DMS53 treated with DMSO at 0.1 percent for 48 hours (cell line): ENCODE data around the gene COL8A1.

Experiments
- DNase-seq: peaks from one replicate; lab custom pipeline; 2025; ENCODE audit not compliant: unreplicated experiment; lab: John Stamatoyannopoulos, UW

Gene COL8A1

DNA sequence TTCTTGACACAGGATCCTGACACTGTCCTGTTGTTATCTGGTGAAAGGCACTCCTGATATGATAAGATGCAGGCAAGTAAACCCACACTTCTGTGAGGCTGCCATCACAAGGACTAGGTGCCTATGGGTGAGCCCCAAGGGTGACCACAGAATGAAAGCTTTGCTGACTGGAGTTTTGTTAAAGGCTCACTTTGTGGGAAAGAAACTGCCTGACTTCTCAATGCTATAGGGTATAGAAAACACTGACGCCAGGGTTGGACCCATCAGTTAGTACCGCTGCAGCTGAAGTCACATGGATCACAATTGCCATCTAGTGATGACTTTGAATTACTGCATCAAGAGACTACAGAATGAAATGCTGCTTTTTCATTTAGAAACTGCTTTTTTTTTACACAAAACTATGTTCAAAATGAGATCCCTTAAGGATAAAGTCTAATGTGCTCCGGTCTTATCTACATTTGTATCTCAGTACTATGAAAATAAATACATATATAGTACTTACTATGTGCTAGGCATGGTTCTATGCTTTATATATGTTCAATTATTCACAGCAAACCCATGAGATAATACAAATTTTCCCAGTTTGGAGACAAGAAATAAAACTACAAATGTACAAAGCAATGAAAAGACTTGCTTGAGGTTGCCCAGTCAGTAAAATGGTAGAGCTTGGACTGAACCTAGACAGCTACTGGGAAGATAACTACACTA is 115.0 kb downstream of the COL8A1 start:
- peak; percentile 56 for DNase-seq

GRCh38 chr3:99755831-99756230 is 117.4 kb downstream of the COL8A1 start:
- no peak for DNase-seq

GRCh38 chr3:99757966-99758365 is 119.6 kb downstream of the COL8A1 start:
- no peak for DNase-seq

- no peak for DNase-seq
These were observed 120.2 kb downstream of the COL8A1 start for GRCh38 chr3:99758502-99759177.

- DNase-seq, result no peak
These were observed 121.6 kb downstream of the COL8A1 start for GRCh38 chr3:99760031-99760430.

GRCh38 chr3:99760629-99761028 is 122.2 kb downstream of the COL8A1 start:
- DNase-seq, result no peak

GRCh38 chr3:99761415-99762165 is 123.2 kb downstream of the COL8A1 start:
- DNase-seq, result no peak

DNA sequence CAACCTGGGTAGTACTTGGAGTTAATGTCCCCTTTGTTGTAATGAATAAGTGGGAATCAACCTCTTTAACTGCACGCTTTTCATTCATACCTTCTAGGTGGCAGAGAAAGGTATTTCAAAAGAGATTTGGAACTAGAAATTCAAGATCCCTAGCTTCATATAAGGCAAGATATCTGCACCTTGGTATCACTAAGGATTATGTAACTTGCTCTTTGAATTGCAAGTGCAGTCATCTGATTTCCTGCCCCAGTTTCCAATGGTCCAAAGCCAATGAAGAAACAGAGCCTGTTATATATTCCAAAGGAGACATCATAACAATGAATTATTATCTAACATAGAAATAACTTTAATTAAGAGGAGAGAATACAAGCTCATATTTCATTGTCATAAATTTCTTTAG is 124.5 kb downstream of the COL8A1 start:
- DNase-seq, result no peak

DNA sequence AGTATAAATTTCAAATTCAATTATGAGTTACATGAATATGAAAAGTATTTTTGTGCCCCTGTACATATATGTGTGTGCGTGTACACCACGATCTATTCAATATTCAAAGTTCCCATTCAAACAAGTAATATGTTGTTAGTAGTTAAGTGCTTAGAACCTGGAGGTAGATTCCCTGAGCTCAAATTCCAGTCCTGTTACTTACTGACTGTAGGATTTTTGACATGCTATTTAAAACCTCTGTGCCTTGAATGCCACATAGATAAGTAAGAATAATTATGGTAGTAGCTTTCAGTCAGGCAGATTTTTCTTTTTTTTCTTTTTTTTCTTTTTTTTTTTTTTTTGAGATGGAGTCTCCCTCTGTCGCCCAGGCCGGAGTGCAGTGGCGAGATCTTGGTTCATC is 126.0 kb downstream of the COL8A1 start:
- no peak for DNase-seq

GRCh38 chr3:99765042-99765942 is 126.9 kb downstream of the COL8A1 start:
- DNase-seq, result no peak

DNA sequence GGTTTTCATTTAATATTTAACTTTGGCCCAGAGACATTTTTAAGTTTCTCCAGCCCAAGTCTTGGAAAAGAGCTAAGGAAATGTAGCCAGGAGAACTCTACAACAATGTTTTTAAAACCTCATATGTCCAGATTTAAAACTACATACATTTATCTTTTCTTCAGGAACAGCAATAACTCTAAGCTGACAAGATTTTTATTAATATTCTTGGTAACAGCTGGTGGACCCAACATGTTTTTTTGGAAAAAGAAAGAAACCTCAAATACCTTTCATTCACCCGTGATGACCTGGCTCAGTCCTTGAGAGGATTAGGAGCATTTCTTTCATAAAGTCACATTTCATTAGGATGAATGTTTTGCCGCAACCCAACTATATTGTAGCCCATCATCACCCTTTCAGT is 128.9 kb downstream of the COL8A1 start:
- no peak for DNase-seq

DNA sequence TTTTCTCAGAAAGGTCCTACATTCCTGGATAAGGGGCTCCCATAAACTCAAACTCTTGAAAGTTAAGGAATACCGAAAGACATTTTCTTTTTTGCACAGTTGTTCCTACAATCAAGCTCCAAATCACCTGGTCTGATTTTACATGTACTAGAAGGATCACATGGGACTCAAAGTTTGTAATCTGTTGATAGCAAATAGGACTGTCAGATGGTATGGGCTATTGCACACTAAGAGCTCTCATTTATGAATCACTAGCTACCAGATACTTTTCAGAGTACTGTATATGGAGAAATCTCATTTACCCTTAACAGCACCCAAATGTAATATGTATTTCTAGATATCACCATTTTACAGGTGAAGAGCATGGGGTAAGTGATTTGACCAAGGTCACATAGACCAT is 129.7 kb downstream of the COL8A1 start:
- DNase-seq, result no peak

- DNase-seq, result no peak
These were observed 130.6 kb downstream of the COL8A1 start for GRCh38 chr3:99768808-99769501.

DNA sequence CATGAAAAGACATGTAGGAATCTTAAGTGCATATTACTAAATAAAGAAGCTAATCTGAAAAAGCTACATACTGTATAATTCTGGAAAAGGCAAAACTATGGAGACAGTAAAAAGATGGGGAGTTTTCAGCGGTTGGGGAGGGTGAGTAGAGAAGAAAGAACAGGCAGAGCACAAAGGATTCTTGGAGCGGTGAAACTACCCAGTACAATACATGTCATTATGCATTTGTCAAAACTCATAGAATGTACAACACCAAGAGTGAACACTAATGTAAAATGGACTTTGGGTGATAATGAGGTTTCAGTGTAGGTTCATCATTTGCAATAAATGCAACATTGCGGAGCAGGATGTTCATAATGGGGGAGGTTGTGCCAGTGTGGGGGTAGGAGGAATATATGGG is 133.8 kb downstream of the COL8A1 start:
- no peak for DNase-seq

DNA sequence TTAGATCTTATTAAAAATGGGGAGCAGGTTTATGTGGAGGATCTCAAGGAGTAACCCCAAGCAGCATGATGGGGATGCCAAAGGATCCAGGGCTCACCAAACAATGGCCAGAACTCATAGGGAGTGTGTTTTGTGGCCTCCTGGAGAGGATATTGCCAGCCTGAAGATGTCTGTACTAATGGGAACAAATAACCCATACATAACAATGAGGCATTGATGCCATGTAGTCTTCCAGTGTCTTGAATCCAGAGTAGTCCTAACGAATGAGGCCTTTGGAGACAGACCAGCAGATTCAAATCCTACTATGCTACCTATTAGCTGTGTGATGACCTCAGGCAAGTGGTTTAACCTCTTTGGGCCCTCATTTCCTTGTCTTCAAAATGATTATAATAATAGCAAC is 134.3 kb downstream of the COL8A1 start:
- DNase-seq, result no peak

- DNase-seq, result no peak
These were observed 136.1 kb downstream of the COL8A1 start for GRCh38 chr3:99774467-99774866.

DNA sequence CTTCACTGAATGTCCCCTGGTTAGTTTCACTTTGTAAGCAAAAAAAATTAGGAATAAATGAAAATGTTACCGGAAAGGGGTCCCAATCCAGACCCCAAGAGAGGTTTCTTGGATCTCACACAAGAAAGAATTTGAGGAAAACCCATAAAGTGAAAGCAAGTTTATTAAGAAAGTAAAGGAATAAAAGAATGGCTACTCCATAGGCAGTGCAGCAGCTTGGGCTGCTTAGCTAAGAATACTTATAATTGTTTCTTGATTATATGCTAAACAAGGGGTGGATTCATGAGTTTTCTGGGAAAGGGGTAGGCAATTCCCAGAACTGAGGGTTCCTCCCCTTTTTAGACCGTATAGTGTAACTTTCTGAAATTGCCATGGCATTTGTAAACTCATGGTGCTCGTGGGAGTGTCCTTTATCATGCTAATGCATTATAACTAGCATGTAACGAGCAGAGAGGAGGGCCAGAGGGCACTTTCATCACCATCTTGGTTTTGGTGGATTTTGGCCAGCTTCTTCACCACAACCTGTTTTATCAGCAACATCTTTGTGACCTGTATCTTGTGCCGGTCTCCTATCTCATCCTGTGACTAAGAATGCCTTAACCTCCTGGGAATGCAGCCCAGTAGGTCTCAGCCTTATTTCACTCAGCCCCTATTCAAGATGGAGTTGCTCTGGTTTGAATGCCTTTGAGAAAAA is 138.3 kb downstream of the COL8A1 start:
- no peak for DNase-seq

- no peak for DNase-seq
These were observed 138.8 kb downstream of the COL8A1 start for GRCh38 chr3:99777210-99777549.

GRCh38 chr3:99777708-99778107 is 139.3 kb downstream of the COL8A1 start:
- no peak for DNase-seq

GRCh38 chr3:99780749-99781148 is 142.4 kb downstream of the COL8A1 start:
- no peak for DNase-seq
